ENCODE results near the gene EID2. TPM values are rescaled to one million over a fixed set of nuclear protein-coding genes. Genes with fewer than 3 reads are reported as not detected.
A peak's percentile ranks its signal among the peaks of the same experiment; 100 is the strongest.

EID2 gene
- total and polyA plus RNA-seq, 8 donors: 3.3 to 10.8 (median 5.7) TPM

GRCh38 chr19:39498798-39499642 is 40.9 kb downstream of the EID2 start, which contains the start of gene DLL3:
TSS of gene DLL3 (plus strand) at chr19:39498947. CDS start at chr19:39498975, 28 bp downstream.
- FAIRE-seq (no peak), DNase-seq (no peak), ATAC-seq (peak in 1 of 4 donors; percentile 35)
- intact Hi-C loops (cut with DNase I): no loop called here
- H3K36me3 ChIP-seq: no peaks in the 10 kb centered on the region
- H3K27ac ChIP-seq: no peak within 1 kb of the TSS
- 2% methylated on average over 55 to 60 of the region's 60 CpGs for WGBS, 2 donors
- H3K27me3 ChIP-seq: peaks cover 0 to 4% (median 2%) of the 10 kb centered on the region in 4 donors
- peak within 1 kb of the TSS in 2 of 4 donors; percentile 4 to 17 for H3K4me3 ChIP-seq
- H3K4me1 ChIP-seq: peaks cover 6 to 8% (median 7%) of the 10 kb centered on the region in 3 donors
- no peaks in the 10 kb centered on the region for H3K9me3 ChIP-seq
- TF ChIP-seq CTCF (IDR thresholded peaks at IDR 0.05): no peak

- Histone ChIP-seq H3K27ac (no peak overlapping the region), H3K36me3 (no peaks in the 10 kb centered on the region), H3K27me3 (peaks cover 0 to 4% (median 2%) of the 10 kb centered on the region in 4 donors), H3K4me1 (peaks cover 6 to 8% (median 7%) of the 10 kb centered on the region in 3 donors), H3K9me3 (no peaks in the 10 kb centered on the region), H3K4me3 (peak overlapping the region in 2 of 4 donors; percentile 4 to 17)
- DNase-seq (peak in 1 of 6 donors; percentile 73), FAIRE-seq (no peak), ATAC-seq (peak; percentile 60 to 83 (median 70))
- WGBS, 2 donors: 1 to 2% methylated on average over 40 of the region's 40 CpGs
- intact Hi-C loops (cut with DNase I): no loop called here
- TF ChIP-seq CTCF (IDR thresholded peaks at IDR 0.05): no peak
Observed at GRCh38 chr19:39497996-39498797, 41.8 kb downstream of the EID2 start.

GRCh38 chr19:39497701-39497995 is 42.3 kb downstream of the EID2 start:
- peak overlapping the region in 2 of 4 donors; percentile 4 to 17 for H3K4me3 ChIP-seq
- peaks cover 6 to 8% (median 7%) of the 10 kb centered on the region in 3 donors for H3K4me1 ChIP-seq
- FAIRE-seq: no peak
- no peak overlapping the region for H3K27ac ChIP-seq
- no peak for TF ChIP-seq CTCF (IDR thresholded peaks at IDR 0.05)
- no peaks in the 10 kb centered on the region for H3K36me3 ChIP-seq
- H3K9me3 ChIP-seq: no peaks in the 10 kb centered on the region
- no peak for DNase-seq
- no peak for ATAC-seq
- 0% methylated on average over 7 of the region's 7 CpGs for WGBS, 2 donors
- intact Hi-C loops (cut with DNase I): no loop called here
- peaks cover 0 to 4% (median 2%) of the 10 kb centered on the region in 4 donors for H3K27me3 ChIP-seq

GRCh38 chr19:39496063-39496462 is 43.9 kb downstream of the EID2 start:
- no peak for TF ChIP-seq CTCF (IDR thresholded peaks at IDR 0.05)
- FAIRE-seq: no peak
- no peak for DNase-seq
- H3K4me3 ChIP-seq: no peak overlapping the region
- H3K27ac ChIP-seq: no peak overlapping the region
- WGBS, 2 donors: 53 to 79% methylated on average over 5 of the region's 5 CpGs
- H3K27me3 ChIP-seq: peaks cover 0 to 4% (median 2%) of the 10 kb centered on the region in 4 donors
- H3K36me3 ChIP-seq: peaks cover 0 to 1% (median 0%) of the 10 kb centered on the region in 3 donors
- no peak for ATAC-seq
- no peaks in the 10 kb centered on the region for H3K9me3 ChIP-seq
- peaks cover 6 to 8% (median 7%) of the 10 kb centered on the region in 3 donors for H3K4me1 ChIP-seq
- intact Hi-C loops (cut with DNase I): no loop called here

Measured in pancreas (tissue), 10 donors.